T1000 (cell line): Measurements from ENCODE around the gene SPSB4.

Source experiments
- DNase-seq: peaks from one replicate; lab custom pipeline; 2025; ENCODE audit warnings: mixed read lengths; lab: John Stamatoyannopoulos, UW

SPSB4 gene

DNA sequence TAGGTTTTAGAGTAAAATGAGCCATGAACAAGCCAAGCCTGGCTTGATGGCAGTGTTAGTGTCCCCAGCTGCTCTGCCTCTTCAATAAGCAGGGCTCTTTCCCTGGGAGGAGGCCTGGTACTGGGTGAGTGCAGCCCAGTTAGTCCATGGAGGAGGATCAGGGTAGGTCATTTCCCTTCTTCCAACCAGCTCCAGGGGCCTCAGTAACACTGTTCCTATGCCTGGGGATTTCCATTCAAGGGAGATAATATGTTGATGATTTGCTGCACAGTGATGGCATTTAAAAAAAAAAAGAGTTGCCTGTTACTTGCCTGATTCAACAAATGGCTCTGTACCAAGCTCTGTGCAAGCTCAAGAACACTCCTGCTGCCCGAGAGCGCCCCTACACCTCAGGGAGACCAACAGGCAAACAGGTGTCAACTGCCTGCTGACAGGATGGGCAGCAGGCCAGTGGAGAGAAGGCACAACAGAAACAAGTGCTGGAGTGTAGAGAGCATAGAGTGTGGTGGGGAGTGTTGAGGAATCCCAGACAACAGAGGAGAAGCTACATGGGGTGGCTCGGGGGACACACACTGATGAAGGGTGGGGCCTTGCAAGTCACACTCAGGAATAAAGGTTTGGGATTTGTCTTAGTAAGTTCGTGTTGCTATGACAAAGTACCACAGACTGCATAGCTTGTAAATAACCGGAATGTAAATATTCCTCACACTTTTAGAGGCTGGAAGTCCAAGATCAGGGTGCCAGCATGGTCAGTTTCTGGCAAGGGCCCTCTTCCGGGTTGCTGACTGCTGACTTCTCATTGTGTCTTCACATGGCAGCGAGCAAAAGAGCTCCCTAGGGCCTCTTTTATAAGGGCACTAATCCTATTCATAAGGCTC lies 101.9 kb downstream of the SPSB4 start:
- no peak for DNase-seq

DNA sequence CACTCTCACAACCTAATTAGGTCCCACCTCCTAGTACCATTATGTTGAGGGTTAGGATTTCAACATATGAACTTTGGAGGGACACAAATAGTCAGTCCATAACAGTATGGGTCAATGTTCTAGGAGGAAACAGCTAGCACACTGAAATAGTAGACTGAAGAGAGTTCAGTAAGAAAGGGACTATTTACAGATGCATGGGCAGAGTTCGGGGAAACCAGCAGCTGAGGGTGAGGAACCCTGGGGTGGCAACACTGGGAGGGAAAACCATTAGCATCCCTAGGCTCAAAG lies 102.5 kb downstream of the SPSB4 start:
- DNase-seq = no peak

DNA sequence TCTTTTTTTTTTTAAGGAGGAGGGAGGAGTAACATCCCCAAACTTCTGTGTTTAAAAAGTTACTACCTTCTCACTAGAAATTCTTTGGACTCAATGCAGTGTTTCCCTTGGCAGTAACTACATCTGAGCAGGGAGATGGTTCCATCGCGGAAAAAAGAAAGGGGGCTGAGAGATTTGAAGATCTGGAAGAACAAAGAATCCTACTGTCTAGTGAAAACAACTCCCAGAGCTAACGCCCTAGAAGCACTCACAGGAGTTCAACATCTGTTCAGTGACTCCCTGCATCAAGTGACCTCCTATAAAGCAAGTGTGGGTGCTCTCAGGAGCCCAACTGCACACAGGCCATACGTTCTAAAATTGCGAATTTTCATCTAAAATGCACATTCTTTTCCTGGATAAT lies 113.7 kb downstream of the SPSB4 start:
- no peak for DNase-seq

DNA sequence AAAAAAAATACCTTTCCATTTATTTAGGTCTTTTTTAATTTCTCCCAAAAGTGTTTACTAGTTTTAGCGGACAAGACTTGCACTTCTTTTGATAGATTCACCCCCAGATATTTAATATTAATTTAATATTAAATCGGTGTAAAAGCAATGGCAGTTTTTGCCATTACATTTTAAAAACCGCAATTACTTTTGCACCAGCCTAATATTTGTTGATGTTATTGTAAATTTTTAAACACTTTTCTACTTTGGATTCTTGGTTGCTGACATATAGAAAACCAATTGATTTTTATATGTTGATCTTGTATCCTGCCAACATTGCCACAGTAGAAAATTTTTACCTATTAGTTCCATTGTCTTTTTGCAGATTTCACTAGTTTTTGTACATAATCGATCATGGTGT lies 116.5 kb downstream of the SPSB4 start:
- DNase-seq = no peak

DNA sequence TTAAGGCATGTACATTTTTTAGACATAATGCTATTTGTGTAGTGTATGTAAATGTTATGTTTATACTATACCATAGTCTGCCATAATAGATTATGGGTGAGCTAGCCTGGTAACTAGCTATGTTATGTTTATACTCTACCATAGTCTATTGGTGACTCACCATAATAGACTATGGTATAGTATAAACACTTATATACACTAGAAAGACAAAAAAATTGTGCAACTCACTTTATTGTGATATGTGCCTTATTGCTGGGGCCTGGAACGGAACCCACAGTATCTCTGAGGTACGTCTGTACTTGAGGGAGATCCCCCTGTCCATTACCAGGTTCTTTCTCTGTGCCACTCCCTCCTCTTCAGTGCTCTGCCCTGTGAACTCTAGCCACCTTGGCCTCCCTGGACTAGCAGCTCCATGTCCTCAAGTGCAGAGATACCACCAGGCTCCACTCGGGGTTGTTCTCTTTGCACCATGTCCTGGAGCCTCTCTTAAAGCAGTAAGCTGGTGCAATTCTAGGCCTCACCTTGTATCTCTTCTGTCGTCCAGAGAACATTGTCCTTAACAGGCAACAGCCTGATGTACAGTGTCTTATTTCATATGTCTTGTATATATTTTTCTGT lies 119.6 kb downstream of the SPSB4 start:
- DNase-seq = no peak

DNA sequence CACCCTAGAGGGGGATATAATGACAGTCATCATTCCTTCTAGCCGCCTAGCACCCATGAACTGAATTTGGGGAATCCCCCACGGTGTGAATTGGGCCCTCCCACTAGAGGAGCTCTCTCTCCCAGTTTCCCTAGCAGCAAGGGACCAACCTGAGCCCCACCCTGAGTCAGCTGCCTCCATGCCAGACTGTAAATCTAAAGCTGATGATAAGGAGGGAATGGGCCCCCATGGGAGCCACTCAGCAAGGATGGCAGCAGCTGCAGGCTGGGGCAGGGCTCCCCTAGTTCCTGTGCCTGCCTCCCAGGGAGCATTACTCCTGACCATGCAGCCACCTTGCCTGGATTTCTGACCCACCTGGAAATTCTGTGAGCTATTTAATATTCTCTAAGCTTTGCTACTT lies 123.5 kb downstream of the SPSB4 start:
- DNase-seq = no peak

DNA sequence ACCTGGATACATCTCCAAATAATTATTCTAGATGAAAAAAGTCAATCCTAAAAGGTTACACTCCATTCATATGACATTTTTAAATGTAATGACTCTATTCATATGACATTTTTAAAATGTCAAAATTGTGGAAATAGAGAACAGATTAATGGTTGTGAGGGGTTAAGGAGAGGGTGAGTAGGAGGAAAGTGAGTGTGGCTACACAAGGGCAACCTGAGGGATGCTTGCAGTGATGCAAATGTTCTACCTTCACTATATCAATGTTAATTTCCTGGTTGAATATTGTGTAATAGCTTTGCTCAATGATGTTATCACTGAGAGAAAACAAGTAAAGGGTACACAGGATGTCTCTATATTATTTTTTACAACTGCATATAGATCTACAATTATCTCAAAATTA lies 125.6 kb downstream of the SPSB4 start:
- DNase-seq = no peak

DNA sequence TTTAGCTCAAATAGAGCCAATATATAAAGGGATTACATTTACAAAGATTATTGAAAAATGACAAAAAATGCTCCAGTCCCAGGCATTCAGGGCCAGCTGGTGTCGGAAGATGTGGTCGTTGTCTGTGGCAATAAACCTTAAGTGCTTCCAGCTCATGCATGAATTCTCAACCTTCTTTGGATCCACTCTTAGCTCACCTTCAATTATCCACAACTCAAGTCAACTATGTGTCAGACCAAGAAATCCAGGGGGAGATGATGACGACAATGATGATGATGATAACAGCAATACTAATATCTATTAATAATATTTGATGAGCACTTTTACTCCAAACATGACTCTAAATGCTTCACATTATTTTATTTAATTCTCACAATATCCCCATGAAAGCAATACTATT lies 126.9 kb downstream of the SPSB4 start:
- DNase-seq = no peak

DNA sequence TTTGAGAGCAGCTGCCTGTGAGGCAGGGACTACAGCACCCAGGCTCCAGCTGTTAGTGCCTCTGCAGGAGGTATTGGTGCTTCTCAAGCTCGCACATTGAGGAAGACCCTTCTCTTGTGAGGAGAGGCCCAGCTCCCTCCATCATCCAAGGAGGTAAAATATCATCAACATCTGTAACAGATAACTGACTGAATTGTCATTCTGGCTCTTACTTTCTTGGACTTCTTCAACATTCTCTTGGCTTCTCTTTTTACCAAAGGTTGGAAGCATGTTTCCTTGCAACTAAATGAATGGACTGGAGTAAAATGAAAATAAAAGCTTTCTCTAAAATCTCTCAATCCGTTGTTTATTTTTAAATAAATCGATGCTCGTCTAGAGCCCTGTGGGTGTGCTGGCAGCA lies 127.4 kb downstream of the SPSB4 start:
- DNase-seq = no peak

DNA sequence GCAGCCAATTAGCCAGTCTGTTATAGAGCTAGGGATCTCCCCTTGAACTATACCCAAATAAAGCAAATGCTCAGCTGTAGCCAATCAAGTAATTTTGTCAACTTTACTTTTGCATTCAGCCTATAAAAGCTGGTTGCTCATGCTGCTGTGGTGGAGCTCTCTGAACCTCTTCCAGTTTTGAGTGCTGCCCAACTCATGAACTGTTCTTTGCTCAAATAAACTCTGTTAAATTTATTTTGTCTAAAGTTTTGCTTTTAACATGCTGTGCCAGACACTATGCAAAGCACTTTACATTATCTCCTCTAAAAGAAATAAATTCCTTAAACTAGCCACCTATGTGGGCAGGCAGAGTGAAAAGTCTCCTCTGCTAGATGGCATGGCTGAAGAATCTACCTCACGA lies 128.8 kb downstream of the SPSB4 start:
- DNase-seq = no peak

DNA sequence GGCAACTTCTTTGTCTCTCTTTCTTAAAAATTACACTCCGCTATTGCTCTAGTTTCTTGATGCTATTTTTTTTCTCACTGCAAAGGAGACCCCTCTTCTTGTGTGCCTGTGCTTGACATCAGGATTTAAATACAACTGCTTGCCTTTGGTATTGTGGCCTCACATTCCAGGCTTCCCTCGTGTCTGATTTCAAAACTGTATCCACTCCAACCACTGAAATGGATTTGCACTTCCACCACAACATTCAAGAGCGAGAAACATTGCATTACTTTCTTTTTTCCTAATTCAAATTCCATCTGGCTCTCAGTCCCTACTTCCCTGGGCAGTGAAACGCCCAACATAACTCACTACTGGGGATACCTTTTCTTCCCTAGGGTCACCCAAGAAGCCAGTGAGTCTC lies 130.0 kb downstream of the SPSB4 start:
- no peak for DNase-seq

DNA sequence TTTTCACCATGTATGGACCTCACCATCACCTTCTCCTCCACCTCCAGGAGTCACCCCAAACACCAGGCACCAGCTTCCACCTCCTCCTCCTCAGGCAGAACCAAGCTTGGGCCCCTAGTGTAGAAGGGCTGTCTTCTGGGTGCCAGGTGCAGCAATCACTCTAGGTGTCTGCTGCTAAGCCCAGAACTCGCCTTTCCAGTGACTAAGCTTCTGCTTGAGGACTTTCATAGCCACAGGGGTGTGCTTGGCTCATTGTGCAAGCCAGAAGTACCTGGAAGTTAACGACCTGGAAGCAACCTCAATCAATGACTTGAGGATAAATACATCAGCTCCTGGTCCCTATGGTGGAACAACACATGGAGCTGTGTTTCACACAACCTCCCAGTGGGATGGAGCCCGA lies 130.7 kb downstream of the SPSB4 start:
- DNase-seq = no peak

DNA sequence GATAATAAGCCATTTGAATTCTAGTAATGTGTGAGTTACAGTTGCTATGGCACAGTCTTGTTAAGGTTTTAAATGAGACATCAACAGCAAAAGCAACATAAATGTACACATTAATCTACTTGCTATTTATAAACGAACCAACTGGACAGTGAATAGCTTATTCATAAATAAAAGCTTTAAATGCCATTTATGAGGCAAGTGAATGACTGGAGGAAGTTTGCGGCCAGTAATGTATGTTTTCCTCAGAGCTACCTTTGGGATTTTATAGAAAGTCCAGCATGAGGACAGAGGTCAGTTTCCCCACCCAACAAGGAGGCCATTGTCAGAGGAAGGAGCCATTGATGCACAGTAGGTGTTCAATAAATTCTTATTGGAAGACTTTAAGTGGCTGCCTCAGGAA lies 132.5 kb downstream of the SPSB4 start:
- DNase-seq = no peak

DNA sequence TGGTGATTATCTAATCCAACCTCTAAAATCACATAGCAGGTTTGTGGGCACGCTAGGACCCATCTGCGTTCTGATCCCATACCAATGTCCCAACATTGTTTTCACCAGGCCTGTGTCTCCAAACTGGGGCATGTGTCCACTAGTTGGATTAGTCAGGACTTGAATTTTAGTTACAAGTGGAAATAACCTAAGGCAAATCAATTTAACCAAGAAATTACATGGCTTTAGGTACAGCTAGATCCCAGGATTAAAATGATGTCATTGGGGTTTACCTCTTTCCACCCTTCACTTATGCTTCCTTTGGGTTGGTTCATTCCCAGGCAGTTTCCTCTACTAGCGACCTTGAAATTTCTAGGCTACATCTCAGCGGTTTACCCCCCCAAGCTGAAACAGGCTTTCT lies 133.3 kb downstream of the SPSB4 start:
- DNase-seq = no peak

DNA sequence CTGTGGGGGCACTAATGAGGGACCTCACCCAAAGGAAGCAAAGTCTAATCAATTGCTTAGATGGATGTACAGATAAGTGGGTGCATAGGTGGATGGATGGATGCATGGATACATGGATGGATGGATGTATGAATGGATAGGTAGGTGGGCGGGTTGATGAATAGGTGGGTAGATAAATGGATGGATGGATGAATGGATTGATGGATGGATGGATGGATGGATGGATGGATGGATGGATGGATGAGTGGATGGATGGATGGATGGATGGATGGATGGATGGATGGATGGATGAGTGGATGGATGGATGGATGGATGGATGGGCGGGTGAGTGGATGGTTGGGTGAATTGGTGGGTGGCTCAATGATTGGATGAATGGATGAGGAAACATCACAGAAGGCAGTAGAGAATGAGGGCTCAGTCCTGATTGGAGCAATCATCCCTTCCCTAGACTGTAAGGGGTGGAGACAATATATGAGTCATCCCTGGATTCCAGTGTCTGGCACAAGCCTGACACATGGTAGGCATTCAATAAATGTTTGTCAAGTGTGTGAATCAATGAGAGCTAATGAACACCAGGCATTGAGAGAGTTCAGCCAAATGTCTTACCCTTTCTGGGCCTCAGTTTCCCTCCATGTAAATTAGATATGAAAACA lies 140.1 kb downstream of the SPSB4 start:
- no peak for DNase-seq

DNA sequence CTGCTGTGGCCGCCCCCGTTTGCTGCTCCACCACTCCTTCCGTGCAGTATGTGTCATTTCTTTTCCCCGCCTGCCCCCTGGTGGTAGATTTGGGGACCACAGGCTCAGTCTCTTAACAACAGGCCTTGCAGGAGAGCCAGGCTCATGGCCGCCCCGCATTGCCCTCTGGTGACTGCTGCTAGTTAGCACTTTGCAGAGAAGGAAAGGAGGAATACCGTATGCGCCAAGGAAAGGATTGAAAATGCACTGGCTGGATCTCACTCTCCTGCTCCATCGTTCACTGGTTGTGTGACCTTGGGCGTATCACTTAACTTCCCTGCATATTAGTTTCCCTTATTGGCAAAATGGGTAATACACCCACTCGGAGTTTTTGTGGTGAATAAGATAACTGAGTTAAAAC lies 141.2 kb downstream of the SPSB4 start:
- peak; percentile 89 for DNase-seq

DNA sequence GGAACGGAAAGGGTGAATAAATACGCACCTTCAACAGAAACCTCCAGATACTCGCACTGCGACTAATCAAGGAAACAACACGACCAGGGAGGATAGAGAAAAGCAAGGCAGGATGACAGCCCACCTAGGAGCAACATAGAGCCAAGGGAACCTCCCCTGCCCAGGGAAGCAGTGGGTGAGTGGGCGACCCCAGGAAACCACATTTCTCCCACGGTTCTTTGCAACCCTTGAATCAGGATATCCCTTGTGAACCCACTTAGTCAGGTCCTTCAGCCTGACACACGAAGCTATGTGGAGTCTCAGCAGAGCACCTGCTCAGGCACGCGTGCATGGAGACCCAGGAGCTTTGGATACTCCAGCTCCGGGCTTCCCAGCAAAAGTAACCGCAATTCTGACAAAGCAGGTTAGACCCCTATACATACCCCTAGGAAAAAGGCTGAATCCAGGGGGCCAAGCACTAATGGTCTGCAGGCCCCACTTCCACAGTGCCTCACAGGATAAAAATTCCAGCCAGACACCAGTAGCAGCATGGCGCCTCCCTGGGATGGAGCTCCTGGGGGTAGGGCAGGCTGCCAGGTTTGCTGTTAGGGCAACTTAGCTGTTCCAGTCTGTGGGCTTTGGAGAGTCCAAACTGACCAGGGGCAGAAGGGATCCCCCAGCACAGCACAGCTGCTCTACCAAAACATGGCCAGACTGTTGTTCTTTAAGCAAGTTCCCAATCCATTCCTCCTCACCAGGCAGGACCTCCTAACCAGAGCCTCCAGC lies 142.1 kb downstream of the SPSB4 start:
- no peak for DNase-seq
